Astrocyte (in vitro differentiated cells and primary cell): ENCODE data around the gene HAUS7. TPM values are rescaled to one million over a fixed set of nuclear protein-coding genes. Genes with fewer than 3 reads are reported as not detected.

Source experiments
- DNase-seq: peaks from one replicate; pipeline ENCODE4 v3.0.0-alpha.2; 2010; ENCODE audit warnings: low read depth
- FAIRE-seq: peaks from 2 replicates; lab custom pipeline; 2011; peaks lifted over from hg19 to GRCh38; lab: Jason Lieb, UNC
- H2AFZ ChIP-seq: 2 replicates; pipeline ENCODE4 v1.6.0; 2012; ENCODE audit warnings: low read depth, low read length, inconsistent platforms
- H3K27ac ChIP-seq: 2 replicates; pipeline ENCODE4 v1.5.1; 2011; ENCODE audit warnings: low read depth, low read length, inconsistent platforms
- H3K27me3 ChIP-seq: 2 replicates; pipeline ENCODE4 v1.6.0; 2011; ENCODE audit warnings: low read length, inconsistent platforms; ENCODE audit not compliant: insufficient read depth
- H3K36me3 ChIP-seq: 2 replicates; pipeline ENCODE4 v1.5.1; 2011; ENCODE audit warnings: low read length, inconsistent platforms; ENCODE audit not compliant: insufficient read depth
- H3K4me1 ChIP-seq: 2 replicates; pipeline ENCODE4 v1.5.1; 2011; ENCODE audit warnings: low read length, inconsistent platforms; ENCODE audit not compliant: insufficient read depth
- H3K4me2 ChIP-seq: 2 replicates; pipeline ENCODE4 v1.6.0; 2012; ENCODE audit warnings: low read length, inconsistent platforms
- H3K4me3 ChIP-seq: 2 replicates; pipeline ENCODE4 v1.5.1; 2011; ENCODE audit warnings: low read depth, mild to moderate bottlenecking, low read length, inconsistent platforms; ENCODE audit not compliant: insufficient read depth
- H3K79me2 ChIP-seq: 2 replicates; pipeline ENCODE4 v1.6.0; 2012; ENCODE audit warnings: mild to moderate bottlenecking, low read length, inconsistent platforms; ENCODE audit not compliant: insufficient read depth
- H3K9ac ChIP-seq: 2 replicates; pipeline ENCODE4 v1.6.0; 2012; ENCODE audit warnings: mild to moderate bottlenecking, low read length, inconsistent platforms
- H3K9me3 ChIP-seq: 2 replicates; pipeline ENCODE4 v1.5.1; 2012; ENCODE audit warnings: low read depth, mild to moderate bottlenecking, low read length, inconsistent platforms; ENCODE audit not compliant: insufficient read depth
- H4K20me1 ChIP-seq: 2 replicates; pipeline ENCODE4 v1.6.0; 2012; ENCODE audit warnings: low read length, inconsistent platforms; ENCODE audit not compliant: insufficient read depth
- H3K27ac Mint-ChIP-seq: one replicate; pipeline ENCODE4 v1.8.0; 2021; ENCODE audit warnings: mild to moderate bottlenecking, mixed read lengths; ENCODE audit not compliant: unreplicated experiment
- H3K27me3 Mint-ChIP-seq: one replicate; pipeline ENCODE4 v1.8.0; 2021; ENCODE audit warnings: low read depth, mixed read lengths; ENCODE audit not compliant: unreplicated experiment
- H3K36me3 Mint-ChIP-seq: one replicate; pipeline ENCODE4 v1.8.0; 2021; ENCODE audit warnings: low read depth, mixed read lengths; ENCODE audit not compliant: unreplicated experiment
- H3K4me1 Mint-ChIP-seq: one replicate; pipeline ENCODE4 v1.8.0; 2021; ENCODE audit warnings: low read depth, mixed read lengths; ENCODE audit not compliant: unreplicated experiment
- H3K4me3 Mint-ChIP-seq: one replicate; pipeline ENCODE4 v1.8.0; 2021; ENCODE audit warnings: mild to moderate bottlenecking, moderate library complexity, mixed read lengths; ENCODE audit not compliant: unreplicated experiment
- H3K9me3 Mint-ChIP-seq: one replicate; pipeline ENCODE4 v1.8.0; 2021; ENCODE audit warnings: mild to moderate bottlenecking, mixed read lengths; ENCODE audit not compliant: unreplicated experiment
- EZH2 ChIP-seq: IDR thresholded peaks from 2 replicates; pipeline ENCODE4 v1.6.1; 2012; ENCODE audit warnings: mild to moderate bottlenecking, low read length, inconsistent platforms; ENCODE audit not compliant: insufficient read depth
- total RNA-seq: library from RNA; stranded (reverse); gene quantifications from 2 replicates; pipeline ENCODE4 v1.2.1, GENCODE V29; 2021
- TF ChIP-seq, protein P1 (sequence below): IDR thresholded peaks from 2 replicates; pipeline ENCODE4 v1.5.1; 2011; ENCODE audit warnings: low read depth, mild to moderate bottlenecking, inconsistent platforms, low read length, moderate library complexity; ENCODE audit not compliant: insufficient read depth

Gene HAUS7
- total RNA-seq, 1 donor from 2014 or later = 12.1 TPM

- Mint-ChIP-seq H3K4me1 (peaks cover 5% of the 10 kb centered on the region), H3K27ac (no peak overlapping the region)
Measured at GRCh38 chrX:153490217-153490930, 20.0 kb upstream of the HAUS7 start.

DNA sequence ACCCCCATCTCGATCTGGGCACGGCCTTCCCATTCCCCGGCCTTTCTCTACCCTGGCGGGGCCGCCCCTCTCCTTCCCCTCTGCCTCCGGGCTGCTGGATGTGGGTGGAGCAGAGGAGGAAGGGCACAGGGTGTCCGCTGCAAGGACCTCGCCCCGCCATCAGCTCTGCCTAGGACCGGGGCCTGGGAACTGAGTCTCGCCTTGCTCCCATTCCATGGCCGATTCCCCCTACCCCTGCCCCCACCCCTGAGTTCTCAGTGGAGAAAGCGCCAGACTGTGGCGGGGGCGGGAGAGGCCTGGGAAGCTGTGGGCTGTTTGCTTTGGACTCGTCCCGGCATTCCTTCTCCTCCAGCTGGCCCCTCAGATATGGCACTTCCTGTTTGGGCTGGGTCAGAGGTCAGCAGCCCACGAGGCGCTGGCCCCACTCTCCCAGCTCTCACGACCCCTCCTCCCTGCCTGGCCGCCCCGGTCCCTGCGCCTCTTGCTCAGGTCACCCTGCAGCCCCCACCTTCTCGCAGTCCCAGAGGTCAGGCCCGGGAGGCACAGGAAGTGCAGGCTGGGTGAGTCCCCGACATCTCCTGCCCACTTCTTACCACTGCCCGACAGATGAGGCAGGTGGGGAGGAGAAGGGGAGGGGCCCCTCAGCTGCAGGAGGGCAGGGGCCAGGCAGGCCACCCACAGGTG is 18.0 kb upstream of the HAUS7 start:
- FAIRE-seq (no peak), DNase-seq (peak; percentile 55)
- Mint-ChIP-seq H3K9me3 (no peaks in the 10 kb centered on the region), H3K27ac (no peak overlapping the region), H3K4me1 (peaks cover 2% of the 10 kb centered on the region), H3K27me3 (no peaks in the 10 kb centered on the region), H3K36me3 (no peaks in the 10 kb centered on the region), H3K4me3 (no peak overlapping the region)
- peaks cover 21% of the 10 kb centered on the region for H3K4me1 ChIP-seq
- no peaks in the 10 kb centered on the region for H3K79me2 ChIP-seq
- peak overlapping the region; percentile 56 for H2AFZ ChIP-seq
- H3K36me3 ChIP-seq = no peaks in the 10 kb centered on the region
- no peak overlapping the region for H3K4me3 ChIP-seq
- no peaks in the 10 kb centered on the region for H3K9me3 ChIP-seq
- H3K4me2 ChIP-seq = peak overlapping the region; percentile 63
- peak overlapping the region; percentile 55 for H3K9ac ChIP-seq
- H4K20me1 ChIP-seq = no peaks in the 10 kb centered on the region
- H3K27ac ChIP-seq = peak overlapping the region; percentile 80
- TF ChIP-seq EZH2 = no peak
- TF ChIP-seq, protein P1, sequence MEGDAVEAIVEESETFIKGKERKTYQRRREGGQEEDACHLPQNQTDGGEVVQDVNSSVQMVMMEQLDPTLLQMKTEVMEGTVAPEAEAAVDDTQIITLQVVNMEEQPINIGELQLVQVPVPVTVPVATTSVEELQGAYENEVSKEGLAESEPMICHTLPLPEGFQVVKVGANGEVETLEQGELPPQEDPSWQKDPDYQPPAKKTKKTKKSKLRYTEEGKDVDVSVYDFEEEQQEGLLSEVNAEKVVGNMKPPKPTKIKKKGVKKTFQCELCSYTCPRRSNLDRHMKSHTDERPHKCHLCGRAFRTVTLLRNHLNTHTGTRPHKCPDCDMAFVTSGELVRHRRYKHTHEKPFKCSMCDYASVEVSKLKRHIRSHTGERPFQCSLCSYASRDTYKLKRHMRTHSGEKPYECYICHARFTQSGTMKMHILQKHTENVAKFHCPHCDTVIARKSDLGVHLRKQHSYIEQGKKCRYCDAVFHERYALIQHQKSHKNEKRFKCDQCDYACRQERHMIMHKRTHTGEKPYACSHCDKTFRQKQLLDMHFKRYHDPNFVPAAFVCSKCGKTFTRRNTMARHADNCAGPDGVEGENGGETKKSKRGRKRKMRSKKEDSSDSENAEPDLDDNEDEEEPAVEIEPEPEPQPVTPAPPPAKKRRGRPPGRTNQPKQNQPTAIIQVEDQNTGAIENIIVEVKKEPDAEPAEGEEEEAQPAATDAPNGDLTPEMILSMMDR = no peak
- H3K27me3 ChIP-seq = no peaks in the 10 kb centered on the region

More at GRCh38 chrX:153490217-153490930, 20.0 kb upstream of the HAUS7 start:
- Histone ChIP-seq H3K27ac (no peak overlapping the region), H3K4me2 (no peak overlapping the region), H3K36me3 (no peaks in the 10 kb centered on the region), H4K20me1 (no peaks in the 10 kb centered on the region), H3K79me2 (peaks cover 10% of the 10 kb centered on the region), H3K9me3 (no peaks in the 10 kb centered on the region), H2AFZ (no peak overlapping the region), H3K4me3 (no peak overlapping the region), H3K4me1 (peaks cover 30% of the 10 kb centered on the region), H3K9ac (no peak overlapping the region), H3K27me3 (no peaks in the 10 kb centered on the region)
- DNase-seq (no peak), FAIRE-seq (no peak)
- Mint-ChIP-seq H3K9me3 (no peaks in the 10 kb centered on the region), H3K27me3 (no peaks in the 10 kb centered on the region), H3K4me3 (no peak overlapping the region), H3K36me3 (no peaks in the 10 kb centered on the region)
- no peak for TF ChIP-seq EZH2
- TF ChIP-seq, protein P1 = no peak
